Stimulated activated CD4-positive, alpha-beta T cell treated with anti-CD3 and anti-CD28 coated beads, Interleukin-4, amount 100 ng/mL, for 1 hour (primary cell): Measurements from ENCODE around the gene ABHD17A.
"Not testable (repeated sequence)": the region's sequence is repeated elsewhere in the genome, so short reads cannot be mapped to it uniquely, and the experiment has no call there.

Experiments
- DNase-seq: peaks from one replicate; pipeline ENCODE4 v3.0.0-alpha.2; 2020

Gene ABHD17A

DNA sequence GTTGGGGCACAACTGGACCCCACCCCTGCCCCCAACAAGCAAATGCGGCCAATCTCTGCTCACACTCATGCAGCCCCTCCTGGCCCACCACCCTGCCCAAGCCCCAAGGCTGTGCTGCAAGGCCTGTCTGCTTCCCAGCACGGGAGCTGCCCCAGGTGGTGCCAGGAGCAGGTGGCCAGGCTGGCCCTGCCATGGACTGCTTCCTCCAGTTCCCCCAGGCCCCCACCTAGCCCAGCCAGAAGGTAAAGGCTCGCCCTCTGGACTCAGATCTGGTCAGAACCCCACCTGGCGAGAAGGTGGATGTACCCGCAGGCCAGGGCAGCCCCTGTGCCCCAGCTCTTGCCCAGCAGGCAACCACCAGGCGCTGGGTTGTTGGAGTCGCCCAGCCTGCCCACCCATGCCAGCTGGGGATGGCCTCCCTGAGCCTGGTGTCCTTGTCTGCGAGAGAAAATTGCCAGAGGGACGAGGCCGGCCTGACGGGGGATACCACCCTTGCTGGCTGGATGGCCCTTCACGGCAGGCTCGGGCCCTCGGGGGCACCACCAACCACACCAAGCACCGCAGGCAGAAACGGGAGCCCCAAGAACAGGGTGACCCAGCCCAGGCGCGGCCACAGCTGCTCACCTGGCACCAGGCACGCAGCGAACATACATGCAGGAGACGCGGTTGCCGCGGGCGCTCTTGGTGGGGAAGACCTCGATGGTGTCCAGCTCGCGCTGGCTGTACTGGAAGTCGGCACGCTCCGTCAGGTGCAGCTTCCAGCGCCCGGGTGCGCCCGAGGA is 4.5 kb downstream of the ABHD17A start:
- DNase-seq = no peak

DNA sequence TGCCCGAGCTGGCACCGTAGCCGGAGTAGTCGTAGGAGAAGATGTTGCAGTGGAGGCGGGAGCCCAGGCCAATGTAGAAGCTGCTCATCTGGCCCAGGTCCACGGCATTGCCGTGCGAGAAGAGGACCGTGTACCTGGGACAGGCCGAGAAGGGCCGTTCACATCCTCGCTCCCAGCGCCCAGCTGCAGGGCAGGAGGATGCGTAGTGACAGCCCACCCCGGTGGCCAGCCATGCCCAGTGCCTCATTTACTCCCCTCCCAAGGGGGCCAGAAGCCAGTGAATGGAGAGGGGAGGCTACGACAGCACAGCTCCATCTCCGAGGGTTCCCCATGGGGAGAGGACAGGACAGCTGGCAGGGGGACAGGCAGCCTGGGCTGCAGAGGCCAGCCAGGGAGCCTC is 5.3 kb downstream of the ABHD17A start:
- not testable (repeated sequence) for DNase-seq

DNA sequence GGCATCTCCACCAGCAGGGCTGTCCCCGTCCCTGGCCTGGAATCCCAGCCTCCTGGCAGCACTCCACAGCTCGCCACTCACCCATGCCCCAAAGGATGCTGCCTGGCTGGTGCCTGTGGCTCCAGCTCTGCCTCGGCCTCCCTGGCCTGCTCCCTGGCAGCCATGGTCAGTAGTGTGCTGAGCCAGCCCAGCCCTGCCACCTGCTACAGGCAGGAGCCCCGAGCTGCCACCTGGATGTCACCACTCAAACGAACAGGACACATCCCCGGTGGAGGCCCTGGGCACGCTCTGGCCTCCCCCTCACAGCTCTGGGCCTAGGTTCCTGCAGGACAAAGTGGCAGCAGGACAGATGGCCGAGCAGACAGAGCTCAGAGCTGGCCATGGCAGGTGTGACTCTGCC is 6.7 kb downstream of the ABHD17A start:
- DNase-seq = not testable (repeated sequence)

DNA sequence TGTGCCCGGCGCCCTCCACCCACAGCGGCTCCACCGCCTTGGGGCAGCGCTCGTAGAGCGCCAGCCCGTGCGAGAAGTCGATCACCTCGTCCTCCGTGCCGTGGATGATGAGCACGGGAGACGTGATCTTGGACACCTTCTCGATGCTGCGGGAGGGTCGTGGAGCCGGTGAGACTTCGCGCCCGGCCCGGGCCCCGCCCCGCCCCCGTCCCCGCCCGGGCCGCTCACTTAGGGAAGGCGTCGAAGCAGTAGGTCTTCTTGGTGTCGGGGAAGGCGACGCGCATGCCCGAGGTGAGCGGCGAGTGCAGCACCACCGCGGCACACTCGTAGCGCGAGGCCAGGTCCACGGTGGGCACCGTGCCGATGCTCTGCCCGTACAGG is 8.0 kb downstream of the ABHD17A start:
- not testable (repeated sequence) for DNase-seq

DNA sequence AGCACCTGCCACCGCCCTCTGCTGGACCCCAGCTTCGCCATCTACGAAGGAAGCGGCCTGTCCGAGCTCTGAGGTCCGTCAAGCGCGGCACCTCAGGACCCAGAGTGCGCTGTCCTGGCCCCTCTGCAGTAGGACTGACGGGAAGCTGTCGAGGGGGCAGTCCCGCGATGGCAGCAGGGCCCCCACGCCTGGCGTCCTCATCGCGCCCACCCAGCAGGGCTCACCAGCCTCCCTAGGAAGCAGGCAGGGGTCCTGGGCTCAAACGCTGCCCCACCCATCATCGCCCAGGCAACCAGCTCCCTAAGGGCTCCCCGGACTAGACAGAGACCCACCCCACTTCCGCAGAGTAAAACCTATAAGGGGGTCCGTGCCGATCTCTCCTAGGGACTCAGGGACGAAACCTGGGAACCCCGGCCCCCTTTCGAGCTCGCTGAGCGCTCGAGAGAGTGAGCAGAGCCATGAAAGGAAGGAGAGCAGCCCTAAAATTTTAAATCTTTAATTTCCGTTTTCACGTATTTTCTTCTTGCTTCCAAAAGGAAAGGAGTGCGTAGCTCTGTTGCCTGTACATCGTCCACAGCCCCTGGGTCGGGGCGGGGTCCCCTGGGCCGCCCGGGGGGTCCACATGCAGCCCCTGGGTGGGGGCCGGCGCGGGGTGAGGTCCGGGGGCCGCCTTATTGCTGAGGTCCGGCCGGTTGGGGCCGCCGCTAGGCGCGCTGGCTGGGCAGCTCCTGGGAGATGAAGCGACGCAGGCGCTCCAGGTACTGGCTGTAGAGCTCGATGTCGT is 8.6 kb downstream of the ABHD17A start:
- not testable (repeated sequence) for DNase-seq

DNA sequence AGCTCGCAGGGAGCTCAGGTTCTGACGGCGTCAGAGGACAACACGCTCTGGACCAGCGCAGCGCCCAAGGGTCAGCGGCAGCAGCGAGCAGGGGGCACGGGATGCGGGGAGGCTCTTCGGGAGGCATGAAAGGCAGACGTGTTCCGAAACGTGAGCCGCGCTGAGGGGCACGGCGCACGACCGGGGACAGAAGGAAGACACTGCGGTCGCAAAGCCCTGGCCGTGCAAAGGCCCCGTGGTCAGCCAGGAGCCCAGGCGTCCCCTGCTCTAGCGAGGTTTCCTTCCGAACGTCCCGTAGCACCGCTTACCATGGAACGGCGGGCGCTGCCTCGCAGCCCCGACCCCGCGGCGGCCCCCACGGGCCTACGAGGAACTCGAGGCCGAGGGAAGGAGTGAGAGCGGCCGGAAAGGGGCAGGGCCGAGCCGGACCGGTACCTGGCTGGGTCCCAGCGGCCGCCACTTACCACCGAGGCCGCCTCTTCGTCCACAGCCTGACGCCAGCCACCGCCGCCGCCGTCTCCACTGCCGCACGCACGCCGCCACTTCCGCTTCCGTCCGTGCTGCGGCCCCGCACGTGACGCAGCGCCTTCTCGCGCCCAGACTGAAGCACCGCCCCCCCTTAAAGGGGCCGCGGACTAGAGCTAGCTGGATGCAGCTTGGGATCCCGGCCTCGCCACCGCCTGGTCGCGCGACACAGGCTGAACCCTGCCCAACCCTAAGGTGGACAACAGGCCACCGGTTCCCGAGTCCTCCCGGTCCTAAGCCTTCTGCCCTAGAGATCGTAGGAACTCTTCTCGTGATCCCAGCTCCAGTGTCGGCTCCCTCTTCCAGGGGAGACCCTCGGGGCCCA is 9.4 kb downstream of the ABHD17A start:
- peak; percentile 88 for DNase-seq

DNA sequence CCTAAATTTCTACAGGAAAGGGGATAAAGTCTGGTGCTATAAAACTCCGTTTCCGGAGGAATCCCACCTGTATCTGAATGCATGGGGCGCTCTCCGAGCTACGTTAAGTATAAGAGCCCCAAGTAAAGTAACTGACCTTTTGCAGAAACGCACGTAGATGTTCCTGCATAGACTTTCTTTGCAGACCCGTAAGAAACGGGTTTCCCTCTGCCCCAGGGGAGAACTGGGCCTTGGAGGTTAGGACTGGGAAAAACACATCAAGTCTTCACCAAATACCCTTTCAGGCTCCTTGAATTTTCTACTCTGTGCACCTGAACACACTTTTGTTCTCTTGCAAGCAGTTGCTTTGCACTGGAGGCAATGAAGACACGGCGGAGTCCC is 10.0 kb downstream of the ABHD17A start:
- DNase-seq = not testable (repeated sequence)

DNA sequence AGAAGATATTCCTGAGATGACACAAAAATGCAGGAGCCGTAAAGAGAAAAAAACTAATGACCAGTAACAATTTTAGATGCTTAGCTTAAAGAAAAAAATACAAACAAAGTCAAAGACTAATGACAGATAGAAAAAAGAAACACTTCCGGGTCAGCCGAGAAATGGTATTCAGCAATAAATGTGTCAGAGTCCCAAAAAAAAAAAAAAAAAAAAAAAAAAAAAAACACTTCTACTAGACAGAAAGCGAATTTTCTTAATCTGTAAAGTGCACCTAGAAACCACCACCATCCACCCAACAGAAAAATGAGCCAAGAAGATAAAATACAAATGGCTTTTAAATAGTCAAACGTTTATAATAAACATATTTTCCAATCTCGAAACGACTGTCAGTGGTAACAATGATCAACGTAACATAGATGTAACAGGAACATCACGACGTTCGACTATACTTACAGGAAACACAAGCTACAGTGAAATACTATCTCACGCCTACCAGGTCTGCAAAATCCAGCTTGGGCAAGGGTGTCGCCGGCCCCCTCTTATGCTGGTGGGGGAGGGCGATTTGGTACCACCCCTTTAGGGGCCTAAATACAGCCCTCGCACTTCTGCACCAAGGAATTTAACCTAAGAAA is 10.6 kb downstream of the ABHD17A start:
- DNase-seq = no peak

DNA sequence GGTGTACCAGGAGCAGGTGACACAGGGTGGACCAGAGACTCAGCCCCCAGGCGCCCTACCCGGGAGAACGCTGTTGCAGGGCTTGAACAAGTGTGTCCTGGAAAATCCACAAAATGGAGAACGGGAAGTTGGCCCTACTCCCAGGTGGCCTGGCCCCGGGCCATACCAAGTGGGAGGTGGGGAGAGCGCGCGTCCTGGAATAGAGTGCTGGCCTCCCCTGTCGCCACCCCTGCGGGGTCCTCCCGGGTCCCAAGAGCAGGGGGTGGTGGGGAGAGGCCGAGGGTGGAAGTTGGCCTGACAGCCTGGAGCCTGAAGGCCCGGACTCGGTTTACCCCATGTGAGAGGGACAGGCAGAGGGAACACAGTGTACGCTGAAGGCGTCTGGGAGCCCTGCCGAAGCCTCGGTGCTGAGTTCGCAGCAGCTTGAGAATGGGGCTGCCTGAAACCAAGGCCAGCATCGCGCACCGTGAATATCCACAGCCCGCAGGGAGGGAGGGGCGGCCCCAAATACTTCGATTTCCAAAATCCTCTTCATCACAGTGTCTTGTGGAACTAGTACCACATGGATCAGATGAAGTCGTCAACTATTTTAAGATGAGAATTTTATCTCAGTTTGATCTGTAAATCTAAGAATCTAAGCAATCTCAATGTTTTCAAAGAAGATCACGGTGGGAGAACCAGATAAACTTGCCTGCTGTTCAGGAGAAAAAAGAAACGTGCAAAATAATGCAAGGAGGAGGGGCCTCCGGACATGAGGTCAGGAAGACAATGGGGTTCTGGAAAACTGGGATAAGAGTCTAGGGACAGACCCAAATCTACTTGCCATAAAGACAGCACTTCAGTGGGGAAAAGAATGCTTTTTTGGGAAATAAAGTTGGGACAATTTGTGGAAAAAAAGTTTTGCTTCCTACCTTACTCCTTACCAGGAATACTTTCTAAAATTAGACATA is 11.5 kb downstream of the ABHD17A start:
- DNase-seq = no peak

DNA sequence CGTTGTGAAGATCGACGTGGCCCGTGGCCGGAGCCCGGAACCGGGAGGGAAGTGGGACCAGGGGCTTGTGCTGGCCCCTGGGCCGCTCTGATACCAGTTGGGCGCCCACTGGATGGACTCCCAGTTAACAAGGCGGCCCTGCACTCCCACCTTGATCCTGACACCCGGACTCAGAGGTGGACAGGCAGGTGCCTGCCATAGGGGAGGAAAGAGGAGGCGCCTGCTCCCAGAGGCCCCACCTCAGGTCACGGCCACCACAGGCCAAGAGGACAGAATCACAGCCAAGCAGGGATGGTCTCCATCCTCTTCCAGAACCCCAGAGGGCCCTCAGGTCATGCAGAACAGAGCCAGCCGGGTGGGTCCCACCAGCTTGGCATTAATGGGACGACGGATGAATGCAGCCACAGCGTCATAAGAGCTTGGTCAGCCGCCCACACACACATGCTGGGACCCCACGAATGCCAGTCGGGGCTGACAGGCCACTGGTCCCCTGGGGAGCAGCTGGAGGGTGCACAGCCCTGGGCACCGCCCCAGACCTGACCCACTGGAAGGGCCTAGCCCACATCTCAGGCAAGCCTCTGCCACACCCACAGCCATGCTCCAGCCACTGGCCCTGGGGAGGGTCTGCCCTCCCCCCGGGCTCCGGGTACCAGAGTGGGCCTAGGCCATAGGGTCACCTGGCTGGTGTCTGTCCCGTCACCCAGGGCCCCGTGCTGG is 12.3 kb downstream of the ABHD17A start:
- no peak for DNase-seq

DNA sequence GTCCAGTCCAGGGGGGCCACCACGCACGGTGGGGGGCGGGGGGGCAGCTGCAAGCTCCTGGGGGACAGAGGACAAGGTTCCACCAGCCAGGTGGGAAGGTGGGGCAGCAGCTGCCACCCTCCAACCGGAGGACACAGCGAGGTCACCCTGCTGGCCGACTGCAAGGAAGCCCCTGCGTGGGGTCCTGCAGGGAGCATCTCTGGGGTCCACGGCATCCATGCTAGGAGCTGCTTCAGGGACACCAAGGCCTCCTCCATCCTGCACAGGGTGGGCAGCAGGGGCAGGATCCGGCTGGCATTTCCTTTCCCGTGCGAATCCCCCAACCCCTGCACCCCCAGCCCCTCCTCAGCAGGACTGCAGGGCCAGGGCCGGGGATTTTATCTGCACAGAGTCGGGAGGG is 13.7 kb downstream of the ABHD17A start:
- no peak for DNase-seq

DNA sequence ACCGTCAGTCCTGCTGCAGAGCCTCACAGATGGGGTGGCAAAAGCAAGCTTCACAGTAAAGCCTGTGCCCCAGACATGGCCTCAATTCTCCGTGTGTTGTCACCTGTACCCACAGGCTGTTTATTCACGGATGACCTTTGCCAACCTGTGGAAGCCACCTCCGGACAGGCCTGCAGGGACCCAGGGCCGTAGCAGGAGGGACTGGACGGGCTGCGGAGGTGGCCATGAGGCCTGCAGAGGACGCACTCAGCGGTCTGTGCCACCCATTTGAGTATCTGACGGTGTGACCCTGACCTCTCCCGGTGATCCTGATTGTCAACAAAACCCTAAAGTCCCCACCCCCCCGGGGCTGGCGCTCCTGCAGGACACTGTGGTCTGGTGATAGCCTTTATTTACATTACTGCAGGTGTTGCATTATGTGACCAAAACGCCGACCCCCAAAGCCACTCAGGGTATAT is 14.1 kb downstream of the ABHD17A start:
- no peak for DNase-seq

DNA sequence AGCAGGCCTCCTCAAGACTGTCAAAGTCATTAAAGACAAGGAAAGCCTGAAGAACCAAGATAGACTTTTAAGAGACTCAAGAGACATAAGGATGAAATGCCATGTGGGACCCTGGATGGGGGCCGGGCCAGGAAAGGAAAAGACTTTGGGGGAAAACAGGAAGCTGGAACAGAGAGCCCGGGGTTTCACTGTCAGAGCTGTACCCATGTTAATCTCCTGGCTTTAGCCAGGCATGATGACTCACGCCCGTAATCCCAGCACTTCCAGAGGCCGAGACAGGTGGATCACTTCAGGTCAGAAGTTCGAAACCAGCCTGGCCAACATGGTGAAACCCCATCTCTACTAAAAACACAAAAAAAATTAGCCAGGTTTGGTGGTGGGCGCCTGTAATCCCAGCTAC is 16.3 kb downstream of the ABHD17A start:
- no peak for DNase-seq

DNA sequence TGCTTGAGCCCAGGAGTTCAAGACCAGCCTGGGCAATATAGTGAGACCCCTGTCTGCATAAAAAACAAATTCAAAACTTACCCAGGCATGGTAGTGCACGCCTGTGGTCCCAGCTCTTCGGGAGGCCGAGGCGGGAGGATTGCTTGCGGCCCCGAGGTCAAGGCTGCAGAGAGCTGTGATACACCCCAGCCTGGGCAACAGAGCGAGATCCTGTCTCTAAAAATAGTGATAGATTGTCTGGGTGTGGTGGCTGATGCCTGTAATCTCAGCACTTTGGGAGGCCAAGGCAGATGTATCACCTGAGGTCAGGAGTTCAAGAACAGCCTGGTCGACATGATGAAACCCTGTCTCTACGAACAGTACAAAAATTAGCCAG is 18.0 kb downstream of the ABHD17A start:
- DNase-seq = no peak

DNA sequence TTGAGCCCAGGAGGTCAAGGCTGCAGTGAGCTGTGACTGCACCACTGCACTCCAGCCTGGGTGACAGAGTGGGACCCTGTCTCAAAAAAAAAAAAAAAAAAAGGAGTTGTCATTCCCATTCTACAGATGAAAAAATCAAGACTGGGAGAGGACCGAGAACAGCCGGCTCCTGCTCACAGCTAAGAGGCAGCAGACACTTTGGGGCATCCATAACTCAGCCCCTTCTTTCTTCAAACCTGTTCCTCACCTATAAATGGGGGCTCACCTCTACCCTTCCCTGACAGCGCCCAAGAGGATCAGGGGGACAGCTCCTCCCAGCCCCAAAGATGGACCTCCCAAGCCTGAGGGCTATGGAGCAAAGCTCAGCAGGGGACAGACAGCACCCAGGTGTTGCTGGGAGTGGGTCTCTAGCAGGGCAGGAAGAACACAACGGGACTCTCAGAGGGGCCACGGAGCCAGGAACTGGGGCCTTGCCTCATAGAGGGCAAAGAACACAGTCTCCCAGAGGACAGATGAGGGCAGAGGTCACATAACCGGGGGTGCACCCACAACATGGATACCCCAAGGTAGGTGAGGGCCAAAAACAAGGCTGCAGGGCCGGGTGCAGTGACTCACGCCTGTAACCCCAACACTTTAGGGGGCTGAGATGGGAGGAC is 18.5 kb downstream of the ABHD17A start:
- DNase-seq = no peak

DNA sequence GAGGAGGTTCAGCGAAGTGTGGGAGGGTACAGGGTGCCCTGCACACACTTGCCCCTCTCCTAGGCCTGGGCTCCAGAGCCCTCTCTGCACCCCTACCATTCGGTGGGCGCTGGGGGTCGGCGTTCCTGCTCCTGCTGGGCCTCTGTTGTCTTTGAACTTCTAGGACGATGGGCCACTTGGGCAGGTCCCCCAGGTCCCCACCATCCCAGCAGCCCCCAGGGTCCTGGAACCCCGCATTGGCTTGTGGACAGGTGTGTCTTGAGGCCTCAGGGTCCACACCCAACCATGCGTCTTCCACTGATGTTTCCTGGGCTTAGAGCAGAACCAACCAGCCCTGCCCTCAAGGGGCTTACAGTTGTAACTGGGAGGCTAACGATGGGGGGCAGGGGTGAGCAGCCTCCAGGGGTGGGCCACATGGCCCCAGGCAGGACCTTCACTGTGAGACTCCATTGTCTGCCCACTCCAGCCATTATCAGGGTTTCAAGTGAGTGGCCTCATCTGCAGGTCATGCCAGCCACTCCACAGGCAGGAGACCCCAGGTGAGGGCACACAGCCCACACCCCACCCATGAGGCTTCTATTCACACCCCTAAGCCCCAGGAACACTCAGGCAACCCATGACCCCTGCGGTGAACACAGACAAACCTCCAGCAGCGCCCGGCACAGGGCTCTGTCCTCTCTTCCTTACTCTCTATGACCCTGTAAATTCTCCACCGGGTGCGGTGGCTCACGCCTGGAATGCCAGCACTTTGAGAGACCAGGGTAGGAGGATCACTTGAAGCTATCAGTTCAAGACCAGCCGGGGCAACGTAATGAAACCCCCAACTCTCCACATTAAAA is 19.9 kb downstream of the ABHD17A start:
- DNase-seq = no peak

DNA sequence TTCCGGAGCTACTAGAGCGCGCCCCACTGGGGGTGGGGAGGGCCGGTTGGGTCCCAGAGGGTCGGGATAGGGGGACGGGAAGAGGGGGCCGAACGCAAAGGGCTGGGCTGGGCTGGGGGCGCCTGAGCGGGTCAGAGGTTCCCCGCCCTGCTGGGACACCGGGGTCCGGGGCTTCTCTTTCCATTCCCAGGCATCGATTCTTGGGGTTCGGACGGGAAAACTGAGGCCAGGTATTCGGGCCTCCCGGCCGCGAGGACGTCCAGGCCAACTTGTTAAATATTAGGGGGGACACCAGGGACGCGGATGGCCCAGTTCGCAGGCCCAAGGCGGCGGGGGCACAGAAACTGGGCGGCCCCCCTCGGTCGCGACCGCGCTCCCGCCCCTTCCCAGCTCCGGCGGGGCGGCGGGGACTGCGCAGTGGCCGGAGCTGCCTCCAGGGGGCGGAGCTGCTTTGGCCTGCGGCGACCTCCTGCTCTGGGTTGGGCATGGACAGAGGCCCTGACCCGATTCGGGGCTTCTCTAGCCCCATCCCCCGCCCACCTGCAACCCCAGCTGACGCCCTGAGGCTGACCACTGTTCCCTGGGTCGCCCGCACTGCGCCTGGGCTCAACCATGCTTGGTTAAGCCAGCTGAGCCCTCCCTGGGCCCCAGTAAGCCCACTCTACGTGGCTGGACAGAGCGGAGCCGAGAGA is 20.7 kb downstream of the ABHD17A start:
- DNase-seq = peak; percentile 67

DNA sequence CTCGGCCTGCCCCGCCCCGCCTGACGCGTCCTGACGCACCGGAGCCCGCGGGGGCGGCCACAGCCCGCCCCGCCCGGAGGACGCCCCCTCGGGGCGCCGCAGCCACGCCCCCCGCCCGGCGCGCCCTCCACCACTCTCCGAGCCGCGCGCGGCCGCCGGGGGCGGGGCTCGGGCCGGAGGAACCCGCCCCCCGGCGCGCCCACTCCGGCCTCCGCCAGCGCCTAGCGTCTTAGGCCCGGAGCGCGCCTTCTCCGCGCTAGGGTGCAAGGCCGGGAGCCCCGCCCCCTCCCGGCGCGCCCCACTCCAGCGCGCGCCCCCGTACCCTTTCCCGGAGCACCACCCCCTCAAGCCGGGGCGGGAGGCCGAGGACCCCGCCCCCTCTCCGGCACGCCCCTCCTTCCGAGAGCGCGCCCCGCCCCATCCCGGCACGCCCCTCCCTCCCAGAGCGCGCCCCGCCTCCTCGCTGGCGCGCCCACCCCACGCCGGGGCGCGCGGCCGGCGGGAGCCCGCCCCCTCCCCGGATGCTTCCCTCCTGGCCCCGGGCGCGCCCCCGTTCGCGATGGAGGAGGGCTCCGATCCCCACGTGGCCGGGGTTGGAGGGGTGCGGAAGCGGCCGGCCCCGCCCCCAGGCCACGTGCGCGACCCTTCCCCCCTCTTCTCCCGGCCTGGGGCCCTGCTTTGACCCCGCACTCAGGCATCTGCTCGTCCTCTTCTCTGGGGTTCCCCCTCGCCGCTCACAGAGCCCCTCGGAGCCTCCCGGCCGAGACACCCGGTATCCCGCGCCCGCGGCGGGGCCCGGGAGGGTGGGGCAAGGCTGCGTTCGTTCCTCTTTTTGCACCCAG is 21.4 kb downstream of the ABHD17A start:
- peak; percentile 94 for DNase-seq
